Stimulated activated CD4-positive, alpha-beta T cell treated with anti-CD3 and anti-CD28 coated beads, Interleukin-4, amount 100 ng/mL, for 24 hours (primary cell): Measurements from ENCODE around the gene CCDC102A.
"Not testable (repeated sequence)": the region's sequence is repeated elsewhere in the genome, so short reads cannot be mapped to it uniquely, and the experiment has no call there.

Source experiments
- DNase-seq: peaks from one replicate; pipeline ENCODE4 v3.0.0-alpha.2; 2020

Gene CCDC102A

DNA sequence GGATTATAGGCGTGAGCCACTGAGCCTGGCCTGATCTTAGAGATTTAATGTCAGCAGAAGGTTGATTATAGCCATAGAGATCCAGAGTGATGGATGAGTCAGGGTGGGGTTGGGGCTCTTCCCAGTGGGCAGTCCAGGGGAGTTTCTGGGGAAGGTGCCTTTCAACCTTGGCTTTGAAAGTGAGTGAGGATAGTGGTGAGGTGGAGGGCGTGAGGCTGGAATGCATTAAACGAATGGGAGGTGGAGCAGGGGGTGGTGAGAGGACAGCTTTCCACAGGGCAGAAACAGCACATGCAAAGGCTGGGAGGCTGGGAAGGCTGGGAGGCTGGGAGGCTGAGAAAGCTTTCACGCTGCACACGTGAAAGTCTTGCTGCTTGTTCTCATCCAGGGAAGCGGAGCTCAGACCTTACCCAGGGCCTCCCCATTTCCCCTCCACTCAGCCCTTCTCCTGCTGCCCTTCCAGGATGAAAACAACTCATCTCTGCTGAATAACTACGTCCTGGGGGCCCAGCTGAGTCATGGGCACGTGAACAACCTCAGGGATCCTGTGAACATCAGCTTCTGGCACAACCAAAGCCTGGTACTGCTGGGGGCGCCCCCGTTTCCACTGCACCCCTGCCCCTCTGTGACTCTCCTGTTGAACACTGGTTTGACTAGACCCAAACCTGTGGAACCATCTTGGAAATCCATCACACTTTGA, 28.4 kb upstream of the CCDC102A start:
- DNase-seq: no peak

DNA sequence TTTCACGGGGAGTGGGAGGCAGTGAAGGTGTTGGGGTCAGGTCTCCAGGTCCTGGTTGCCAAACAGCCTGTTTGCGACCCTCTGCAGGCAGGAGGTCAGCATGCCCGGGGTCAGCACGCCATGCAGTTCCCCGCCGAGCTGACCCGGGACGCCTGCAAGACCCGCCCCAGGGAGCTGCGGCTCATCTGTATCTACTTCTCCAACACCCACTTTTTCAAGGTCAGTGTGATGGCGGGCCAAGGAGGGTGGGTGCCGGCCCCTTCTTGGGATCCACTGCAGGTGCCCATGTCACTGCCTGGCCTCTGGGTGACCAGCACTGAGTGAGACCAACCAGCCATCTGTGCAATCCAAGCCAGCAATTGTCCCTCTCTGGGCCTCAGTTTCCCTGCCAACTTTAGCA, 27.4 kb upstream of the CCDC102A start:
- no peak for DNase-seq

DNA sequence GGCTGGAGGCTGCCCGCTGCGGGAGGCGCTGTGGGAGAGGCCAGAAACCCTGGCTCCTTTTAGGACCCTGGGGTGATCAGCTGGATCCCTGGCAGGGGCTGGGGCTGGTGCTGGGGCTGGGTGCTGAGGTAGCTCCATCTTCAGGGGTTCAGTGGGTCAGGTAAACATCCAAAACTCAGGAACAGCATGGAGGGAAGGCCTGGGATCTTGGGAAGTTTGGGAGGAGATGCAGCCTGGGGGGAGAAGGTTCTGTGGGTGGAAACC, 27.0 kb upstream of the CCDC102A start:
- DNase-seq: no peak

DNA sequence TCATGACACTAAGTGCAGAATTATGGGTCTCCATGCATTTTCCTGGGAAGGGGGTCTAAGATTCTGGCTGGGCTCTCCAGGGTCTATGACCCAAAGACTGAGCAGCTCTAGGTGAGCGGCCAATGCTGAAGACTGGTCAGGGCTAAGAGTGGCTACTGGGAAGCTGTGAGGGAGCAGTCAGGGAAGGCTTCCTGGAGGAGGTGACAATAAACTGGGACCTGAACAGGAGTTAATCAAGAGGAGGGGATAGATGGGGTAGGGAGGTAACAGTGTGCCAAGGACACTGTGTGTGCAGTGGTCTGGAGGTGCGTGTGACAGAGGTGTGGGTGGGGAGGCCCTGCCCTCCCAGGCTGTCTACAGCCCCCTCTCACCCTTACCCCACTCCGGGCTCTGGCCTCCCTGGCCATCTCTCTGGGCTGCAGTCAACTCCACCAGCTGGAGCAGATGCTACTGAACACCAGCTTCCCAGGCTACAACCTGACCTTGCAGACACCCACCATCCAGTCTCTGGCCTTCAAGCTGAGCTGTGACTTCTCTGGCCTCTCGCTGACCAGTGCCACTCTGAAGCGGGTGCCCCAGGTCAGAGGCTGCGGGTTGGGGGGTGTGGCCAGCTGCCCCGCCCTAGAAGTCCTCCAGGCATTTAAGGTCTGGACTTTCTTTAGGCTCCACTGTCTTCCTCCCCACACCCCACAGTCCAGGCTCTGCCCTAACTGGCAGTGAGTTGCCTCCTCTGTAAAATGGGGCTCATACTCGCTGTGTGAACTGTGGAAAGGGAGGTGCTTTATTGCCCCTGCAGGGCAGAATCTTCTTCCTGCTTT, 26.5 kb upstream of the CCDC102A start:
- no peak for DNase-seq

DNA sequence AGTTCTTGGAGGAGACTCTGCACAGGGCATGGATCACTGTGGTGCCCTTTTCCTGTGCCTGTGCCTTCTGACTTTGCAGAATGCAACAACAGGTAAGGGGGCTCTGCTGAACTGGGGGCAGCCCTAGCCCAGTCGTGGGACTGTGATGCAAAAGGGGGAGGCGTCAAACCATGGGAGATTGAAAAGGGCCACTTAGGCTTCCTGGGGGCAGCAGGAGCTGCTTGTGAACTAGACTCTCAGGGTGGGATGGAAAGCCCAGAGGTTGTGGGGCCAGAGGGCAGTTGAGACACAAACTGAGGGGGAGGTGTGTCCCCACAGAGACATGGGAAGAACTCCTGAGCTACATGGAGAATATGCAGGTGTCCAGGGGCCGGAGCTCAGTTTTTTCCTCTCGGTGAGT, 25.7 kb upstream of the CCDC102A start:
- no peak for DNase-seq

DNA sequence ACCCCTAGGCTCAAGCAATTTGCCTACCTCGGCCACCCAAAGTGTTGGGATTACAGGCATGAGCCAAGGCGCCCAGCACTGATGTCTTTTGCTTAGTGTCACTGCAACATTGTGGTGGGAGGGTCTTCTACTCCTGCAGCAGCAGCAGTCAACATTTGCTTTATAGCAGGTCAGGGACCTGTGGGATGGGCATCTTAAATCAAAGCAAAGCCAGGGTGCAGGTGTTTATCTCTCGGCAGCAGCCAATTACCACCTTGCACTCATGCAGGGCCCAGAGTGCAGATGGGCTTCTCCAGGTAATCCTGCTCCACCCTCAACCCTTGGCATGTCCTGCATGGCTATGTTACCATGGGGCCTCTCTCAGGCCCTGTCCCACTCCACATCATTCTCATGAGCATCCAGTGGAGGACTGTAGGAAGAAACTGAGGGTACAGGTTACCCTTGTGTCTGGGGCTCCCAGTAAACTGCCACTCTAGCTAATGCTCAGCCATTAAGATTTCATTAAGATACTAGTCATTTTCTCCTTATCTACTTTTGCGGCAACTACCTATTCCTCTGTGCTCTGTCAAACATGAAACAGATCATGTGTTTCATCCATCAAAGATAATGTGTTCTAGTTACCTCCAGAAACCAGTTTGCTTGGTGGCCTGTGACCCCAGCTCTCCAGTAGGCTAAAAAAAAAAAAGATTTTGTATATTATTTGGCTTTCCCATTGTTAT, 22.9 kb upstream of the CCDC102A start:
- DNase-seq: no peak

DNA sequence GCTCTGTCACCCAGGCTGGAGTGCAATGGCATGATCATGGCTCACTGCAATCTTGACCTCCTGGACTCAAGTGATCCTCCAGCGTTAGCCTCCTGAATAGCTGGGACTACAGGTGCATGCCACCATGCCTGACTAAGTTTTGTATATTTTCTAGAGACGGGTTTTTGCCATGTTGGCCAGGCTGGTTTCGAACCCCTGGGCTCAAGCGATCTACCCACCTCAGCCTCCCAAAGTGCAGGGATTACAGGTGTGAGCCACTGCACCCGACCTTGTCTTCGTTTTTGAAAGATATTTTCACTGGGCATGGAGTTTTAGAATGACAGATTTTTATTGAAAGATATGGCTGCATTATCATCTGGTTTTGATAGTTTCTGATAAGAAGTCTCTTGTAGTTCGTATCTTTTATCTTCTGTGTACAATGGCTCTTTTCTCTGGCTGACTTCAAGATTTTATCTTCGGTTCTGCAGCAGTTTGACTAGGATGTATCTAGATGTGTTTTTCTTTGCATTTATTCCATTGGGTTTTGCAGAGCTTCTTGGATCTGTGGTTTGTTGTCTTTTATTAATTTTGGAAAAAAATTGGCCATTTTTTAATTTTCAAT, 20.7 kb upstream of the CCDC102A start:
- DNase-seq: no peak

DNA sequence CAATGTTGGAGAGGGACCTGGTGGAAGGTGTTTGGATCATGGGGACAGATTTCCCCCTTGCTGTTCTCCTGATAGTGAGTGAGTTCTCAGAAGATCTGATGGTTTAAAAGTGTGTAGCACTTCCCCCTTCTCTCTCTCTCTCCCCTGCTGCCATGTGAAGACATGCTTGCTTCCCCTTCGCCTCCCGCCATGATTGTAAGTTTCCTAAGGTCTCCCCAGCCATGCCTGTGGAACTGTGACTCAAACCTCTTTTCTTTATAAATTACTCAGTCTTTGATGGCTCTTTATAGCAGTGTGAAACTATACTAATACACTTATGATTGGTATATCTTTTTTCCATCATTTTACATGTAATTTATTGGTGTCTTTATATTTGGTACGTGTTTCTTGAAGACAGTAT, 19.5 kb upstream of the CCDC102A start:
- DNase-seq: no peak

DNA sequence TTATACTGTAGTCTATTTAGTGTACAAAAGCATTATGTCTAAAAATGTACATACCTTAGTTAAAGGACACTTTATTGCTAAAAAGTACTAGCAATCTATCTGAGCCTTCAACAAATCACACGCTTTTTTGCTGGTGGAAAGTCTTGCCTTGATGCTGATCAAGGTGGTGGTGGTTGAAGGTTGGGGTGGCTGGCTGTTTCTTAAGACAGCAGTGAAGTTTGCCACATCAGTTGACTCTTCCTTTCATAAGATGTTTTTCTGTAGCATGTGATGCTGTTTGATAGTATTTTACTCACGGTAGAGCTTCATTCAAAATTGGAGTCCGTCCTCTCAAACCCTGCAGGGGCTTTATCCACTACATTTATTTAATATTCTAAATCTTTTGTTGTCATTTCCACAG, 14.7 kb upstream of the CCDC102A start:
- peak; percentile 1 for DNase-seq

DNA sequence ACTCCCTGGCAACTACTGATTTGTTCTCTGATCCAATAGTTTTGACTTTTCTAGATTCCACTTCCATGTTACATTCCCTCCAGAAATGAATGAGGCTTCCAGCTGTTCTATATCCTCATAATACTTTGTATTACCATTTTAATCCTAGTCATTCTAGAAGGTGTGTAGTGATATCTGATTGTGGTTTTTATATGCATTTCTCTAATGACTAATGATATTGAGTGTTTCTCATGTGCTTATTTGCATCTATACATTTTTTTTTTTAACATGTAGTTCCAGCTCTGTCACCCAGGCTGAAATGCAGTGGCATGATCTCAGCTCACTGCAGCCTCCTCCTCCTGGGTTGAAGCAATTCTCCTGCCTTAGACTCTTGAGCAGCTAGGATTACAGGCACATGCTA, 13.4 kb upstream of the CCDC102A start:
- peak; percentile 2 for DNase-seq

DNA sequence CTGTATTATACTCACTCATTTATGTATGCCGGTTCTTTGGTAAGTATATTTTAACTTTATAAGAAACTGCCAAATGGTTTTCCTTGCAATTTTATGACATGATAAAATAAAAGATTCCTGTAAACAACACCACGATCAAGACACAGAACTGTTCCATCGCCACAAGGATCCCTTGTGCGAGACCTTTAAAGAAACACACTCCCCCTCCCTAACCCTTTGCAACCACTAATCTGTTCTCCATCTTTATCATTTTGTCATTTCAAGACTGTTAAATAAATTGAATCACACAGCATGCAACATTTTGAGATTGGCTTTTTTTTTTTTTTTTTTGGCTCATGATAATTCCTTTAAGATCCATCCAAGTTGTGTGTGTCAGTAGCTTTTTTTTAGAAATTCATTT, 12.0 kb upstream of the CCDC102A start:
- DNase-seq: no peak

DNA sequence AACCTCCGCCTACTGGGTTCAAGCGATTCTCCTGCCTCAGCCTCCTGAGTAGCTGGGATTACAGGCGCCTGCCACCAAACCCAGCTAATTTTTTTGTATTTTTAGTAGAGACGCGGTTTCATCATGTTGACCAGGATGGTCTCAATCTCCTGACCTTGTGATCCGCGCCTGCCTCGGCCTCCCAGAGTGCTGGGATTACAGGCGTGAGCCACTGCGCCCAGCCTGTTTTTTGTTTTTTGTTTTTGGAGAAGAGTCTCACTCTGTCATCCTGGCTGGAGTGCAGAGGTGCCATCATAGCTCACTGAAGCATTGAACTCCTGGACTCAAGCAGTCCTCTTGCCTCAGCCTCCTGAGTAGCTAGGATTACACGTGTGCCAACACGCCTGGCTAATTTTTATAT, 11.2 kb upstream of the CCDC102A start:
- DNase-seq: not testable (repeated sequence)

DNA sequence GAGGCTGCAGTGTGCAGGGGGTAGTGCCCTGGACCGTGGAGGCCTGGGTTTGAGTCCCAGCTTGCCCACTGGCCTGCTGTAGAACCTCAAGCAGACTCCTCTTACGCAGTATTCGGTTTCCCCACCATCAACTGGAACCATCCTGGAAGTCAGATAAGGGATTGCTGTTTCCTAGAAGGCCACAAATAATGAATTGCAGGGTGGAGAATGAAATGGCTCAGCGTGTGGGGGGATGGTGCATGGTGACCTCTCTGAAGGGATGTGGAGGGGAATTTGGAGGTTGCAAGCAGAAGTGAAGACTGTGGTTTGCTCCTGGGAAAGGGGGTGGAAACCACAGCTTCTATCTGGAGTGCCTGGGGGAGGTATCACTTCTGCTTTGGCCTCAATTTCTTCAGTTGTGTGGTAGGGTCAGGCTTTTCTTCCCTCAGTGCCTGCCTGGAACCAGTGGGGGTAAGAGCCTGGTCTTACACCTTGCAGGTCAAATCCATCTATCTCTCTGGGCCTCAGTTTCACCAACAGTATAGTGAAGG, 7.8 kb upstream of the CCDC102A start:
- peak; percentile 17 for DNase-seq

DNA sequence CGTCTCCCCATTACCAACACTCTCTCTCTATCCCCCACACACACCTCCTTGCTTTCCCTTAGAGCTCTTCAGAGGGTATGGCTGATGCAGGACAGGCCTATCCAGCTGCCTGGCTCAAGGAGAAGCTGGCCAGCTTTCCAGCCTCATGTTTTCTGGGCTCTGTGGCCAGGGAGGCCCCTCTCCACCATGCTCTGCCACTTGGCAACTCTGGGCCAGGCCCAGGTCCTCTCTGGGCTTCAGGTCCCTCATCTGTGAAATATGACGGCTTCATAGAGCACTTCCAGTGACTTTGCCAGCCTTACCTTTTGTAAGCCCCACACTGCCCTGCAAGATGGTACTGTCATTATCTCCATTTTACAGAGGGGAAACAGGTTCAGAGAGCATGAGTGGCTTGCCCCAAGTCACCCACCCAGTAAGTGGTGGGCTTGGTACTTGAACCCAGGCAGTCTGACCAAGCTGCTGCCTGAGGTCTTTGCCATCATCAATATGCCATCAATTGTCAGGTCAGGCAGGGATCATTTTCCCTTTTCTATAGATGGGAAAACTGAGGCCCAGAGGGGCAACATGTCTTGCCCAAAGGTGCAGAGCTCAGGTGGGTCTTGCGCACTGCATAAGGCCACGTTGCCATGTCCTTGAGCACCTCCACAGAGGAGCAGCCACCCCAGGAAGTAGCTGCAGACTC, 5.5 kb upstream of the CCDC102A start:
- DNase-seq: peak; percentile 0

DNA sequence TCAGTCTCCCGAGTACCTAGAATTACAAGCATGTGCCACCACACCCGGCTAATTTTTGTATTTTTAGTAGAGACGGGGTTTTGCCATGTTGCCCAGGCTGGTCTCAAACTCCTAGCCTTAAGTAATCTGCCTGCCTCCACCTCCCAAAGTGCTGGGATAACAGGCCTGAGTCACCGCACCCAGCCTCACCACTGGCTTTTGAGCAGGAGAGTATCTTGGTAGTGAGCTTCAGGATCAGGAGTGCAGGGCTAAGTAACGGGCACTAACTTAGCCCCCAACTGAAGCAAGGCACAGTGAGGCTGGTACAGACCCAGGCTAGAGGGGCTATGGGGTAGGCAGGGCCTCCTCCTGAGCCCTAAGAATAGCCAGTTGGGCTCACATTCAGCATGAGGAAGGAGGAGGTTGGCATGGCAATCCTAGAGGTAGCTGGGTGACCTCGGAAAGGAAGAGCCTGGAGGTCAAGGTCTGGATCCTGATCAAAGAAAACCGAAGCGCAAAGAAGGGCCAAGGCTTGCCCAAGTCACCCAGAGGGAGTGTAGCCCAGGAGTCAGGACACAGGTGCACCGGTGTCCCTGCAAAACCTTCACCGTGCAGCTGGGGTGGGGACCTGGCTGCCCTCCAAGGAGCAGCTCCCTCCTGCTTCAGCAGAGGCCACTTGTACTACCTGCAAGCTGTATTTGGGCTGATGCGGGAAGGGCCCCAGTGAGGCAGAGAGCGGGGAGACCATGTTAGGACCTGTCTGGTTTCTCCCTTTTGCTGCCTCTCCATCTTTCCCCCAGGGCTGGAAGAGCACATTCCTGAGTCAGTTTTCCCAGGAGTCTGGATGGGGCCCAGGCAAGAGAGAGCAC, 4.8 kb upstream of the CCDC102A start:
- DNase-seq: peak; percentile 1

DNA sequence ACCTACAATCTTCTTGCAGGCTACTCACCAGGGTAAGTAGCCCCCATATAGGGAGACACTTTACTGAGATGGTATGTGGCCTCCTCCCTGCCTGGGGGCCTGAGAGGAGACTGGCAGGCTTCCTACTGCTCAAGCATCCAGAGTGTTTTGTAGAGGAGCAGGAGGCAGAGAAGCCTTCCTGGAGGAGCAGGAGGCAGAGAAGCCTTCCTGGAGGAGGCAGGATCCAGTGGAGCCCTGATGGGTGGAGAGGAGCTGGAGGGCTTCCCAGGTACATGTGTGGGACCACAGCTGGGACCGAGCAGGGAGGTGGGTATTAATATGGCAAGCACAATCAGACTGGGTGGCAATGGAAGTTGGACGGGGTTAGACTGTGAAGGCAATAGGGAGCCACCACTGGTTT, 4.0 kb upstream of the CCDC102A start:
- peak; percentile 1 for DNase-seq

DNA sequence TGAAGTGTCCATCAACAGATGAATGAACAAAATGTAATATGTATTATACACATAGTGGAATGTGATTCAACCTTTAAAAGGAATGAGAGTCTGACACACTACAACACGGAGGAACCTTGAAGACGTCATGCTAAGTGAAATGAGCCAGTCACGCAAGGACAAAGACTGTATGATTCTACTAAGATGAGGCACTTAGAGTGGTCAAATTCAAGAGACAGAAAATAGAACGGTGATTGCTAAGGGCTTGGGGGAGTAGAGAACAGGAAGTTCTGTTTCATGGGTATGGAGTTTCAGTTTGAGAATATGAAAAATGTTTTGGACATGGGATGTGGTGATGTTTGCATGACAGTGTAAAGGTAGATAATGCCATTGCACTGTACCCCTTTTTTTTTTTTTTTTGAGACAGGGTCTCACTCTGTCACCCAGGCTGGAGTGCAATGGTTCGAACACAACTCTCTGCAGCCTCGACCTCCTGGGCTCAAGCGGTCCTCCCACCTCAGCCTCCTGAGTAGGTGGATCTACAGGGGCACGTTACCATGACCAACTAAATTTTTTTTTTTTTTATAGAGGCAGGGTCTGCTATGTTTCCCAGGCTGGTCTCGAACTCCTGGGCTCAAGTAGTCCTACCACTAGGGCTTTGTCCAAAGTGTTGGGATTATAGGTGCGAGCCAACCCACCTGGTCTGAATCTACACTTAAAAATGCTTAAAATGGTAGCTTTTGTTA, 2.9 kb upstream of the CCDC102A start:
- DNase-seq: no peak

DNA sequence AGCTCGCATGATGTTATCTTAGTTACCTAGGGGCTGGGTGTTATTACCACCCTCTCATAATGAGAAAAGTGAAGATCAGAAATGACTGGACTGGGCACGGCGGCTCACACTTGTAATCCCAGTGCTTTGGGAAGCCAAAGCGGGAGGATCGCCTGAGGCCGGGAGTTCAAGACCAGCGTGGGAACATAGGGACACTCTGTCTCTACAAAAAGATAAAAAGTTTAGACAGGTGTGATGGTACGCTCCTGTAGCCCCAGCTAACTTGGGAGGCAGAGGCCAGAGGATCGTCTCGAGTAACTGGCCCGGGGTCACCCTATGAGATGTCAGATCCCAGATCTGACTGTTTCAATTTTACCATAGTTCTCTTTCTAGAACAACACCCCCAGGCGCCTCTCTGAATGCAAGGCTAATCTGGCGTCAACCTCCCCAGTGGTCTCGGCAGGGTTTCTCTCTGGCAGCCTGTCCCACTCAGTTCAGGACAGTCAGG, 1.9 kb upstream of the CCDC102A start:
- DNase-seq: peak; percentile 35

DNA sequence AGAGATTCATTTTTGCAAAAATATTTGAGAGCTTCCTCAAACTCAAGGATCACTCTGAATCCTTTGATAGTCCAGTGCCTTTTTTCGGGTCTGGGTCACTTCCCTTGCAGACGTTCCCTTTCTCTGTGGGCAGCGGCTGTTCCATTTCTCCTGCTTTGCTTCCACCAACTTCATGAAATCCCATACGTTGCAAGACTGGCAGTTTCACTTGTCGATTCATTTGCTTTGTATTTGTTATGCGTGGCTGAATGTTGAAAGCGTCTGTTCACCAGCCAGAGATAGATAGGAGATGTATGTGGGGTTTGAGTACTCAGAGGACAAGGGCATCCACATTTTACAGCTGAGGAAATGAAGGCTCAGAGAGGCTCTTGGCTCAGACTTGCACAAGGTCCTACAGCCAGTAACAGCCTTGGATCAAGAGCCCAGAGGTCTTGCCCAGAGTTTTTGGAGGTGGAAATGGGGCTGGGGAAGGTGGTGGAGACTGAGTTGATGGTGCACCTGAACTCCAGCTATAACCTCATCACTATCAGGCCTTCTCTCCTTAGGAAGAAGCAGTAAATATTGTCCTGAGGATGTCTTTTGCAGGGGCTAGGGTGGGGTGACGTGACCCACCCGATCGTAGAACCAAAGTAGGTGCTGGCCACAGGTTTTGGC, 1.3 kb upstream of the CCDC102A start:
- DNase-seq: peak; percentile 3

DNA sequence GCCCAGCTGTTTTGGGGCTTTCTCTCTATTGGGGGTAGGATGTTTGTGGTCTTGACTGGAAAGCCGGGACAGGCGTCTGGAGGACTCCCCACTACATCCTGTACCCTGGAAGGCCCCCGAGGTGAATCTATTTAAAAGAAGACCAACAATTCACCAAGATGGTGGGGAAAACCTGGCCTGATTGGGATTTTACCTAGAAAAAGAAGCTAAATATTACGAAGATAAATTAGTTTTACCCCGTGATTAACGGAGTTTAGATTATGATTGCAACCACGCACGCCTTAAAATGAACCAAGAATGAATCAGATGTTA, 779 bp upstream of the CCDC102A start:
- DNase-seq: no peak
